Measurements from ENCODE around the gene TYW1B.
"Not testable (repeated sequence)": the region's sequence is repeated elsewhere in the genome, so short reads cannot be mapped to it uniquely, and the experiment has no call there.

The TYW1B gene

GRCh38 chr7:72751378-72751777, 76.6 kb downstream of the TYW1B start:
- DNase-seq: no peak

- DNase-seq: not testable (repeated sequence)
These were observed 79.4 kb downstream of the TYW1B start for GRCh38 chr7:72748649-72749048.

GRCh38 chr7:72744244-72744926, 83.6 kb downstream of the TYW1B start:
- not testable (repeated sequence) for DNase-seq

- not testable (repeated sequence) for DNase-seq
These were observed 84.2 kb downstream of the TYW1B start for GRCh38 chr7:72743801-72744200.

GRCh38 chr7:72739716-72740115, 88.3 kb downstream of the TYW1B start:
- not testable (repeated sequence) for DNase-seq

- DNase-seq: not testable (repeated sequence)
These were observed 92.1 kb downstream of the TYW1B start for GRCh38 chr7:72735855-72736254.

- DNase-seq: not testable (repeated sequence)
These were observed 97.2 kb downstream of the TYW1B start for GRCh38 chr7:72730815-72731214.

- not testable (repeated sequence) for DNase-seq
These were observed 97.6 kb downstream of the TYW1B start for GRCh38 chr7:72730384-72730783.

- not testable (repeated sequence) for DNase-seq
These were observed 98.9 kb downstream of the TYW1B start for GRCh38 chr7:72729130-72729529.

- not testable (repeated sequence) for DNase-seq
These were observed 105.3 kb downstream of the TYW1B start for GRCh38 chr7:72722694-72723093.

- not testable (repeated sequence) for DNase-seq
These were observed 107.1 kb downstream of the TYW1B start for GRCh38 chr7:72720890-72721289.

- DNase-seq: not testable (repeated sequence)
These were observed 110.7 kb downstream of the TYW1B start for GRCh38 chr7:72717252-72717774.

- not testable (repeated sequence) for DNase-seq
These were observed 116.1 kb downstream of the TYW1B start for GRCh38 chr7:72711927-72712326.

GRCh38 chr7:72710983-72711382, 117.0 kb downstream of the TYW1B start:
- DNase-seq: no peak

- DNase-seq: no peak
These were observed 118.1 kb downstream of the TYW1B start for GRCh38 chr7:72709909-72710308.

- DNase-seq: not testable (repeated sequence)
These were observed 119.5 kb downstream of the TYW1B start for GRCh38 chr7:72708371-72709050.

GRCh38 chr7:72706521-72706920, 121.5 kb downstream of the TYW1B start:
- no peak for DNase-seq

- DNase-seq: not testable (repeated sequence)
These were observed 122.3 kb downstream of the TYW1B start for GRCh38 chr7:72705693-72706092.

- DNase-seq: no peak
These were observed 123.1 kb downstream of the TYW1B start for GRCh38 chr7:72704894-72705293.

GRCh38 chr7:72700548-72700947, 127.5 kb downstream of the TYW1B start:
- not testable (repeated sequence) for DNase-seq

GRCh38 chr7:72697066-72697465, 130.9 kb downstream of the TYW1B start:
- DNase-seq: not testable (repeated sequence)

- DNase-seq: not testable (repeated sequence)
These were observed 131.4 kb downstream of the TYW1B start for GRCh38 chr7:72696643-72697042.

GRCh38 chr7:72695482-72695881, 132.5 kb downstream of the TYW1B start:
- not testable (repeated sequence) for DNase-seq

GRCh38 chr7:72691442-72691841, 136.6 kb downstream of the TYW1B start:
- DNase-seq: not testable (repeated sequence)

All from DMS53 (cell line).